22Rv1 (cell line): ENCODE measurements around the gene BMP4.

ENCODE experiments used
- H3K27ac ChIP-seq: fragments of 450-650 bp; 2 replicates; pipeline ENCODE4 v1.5.1; 2017
- ZFX ChIP-seq: fragments of 450-650 bp; IDR thresholded peaks from 2 replicates; pipeline ENCODE4 v1.6.1; 2017; ENCODE audit warnings: antibody characterized with exemption, borderline replicate concordance
- TF ChIP-seq, protein P1 (sequence below): fragments of 450-650 bp; IDR thresholded peaks from 2 replicates; pipeline ENCODE4 v1.5.1; 2017; ENCODE audit warnings: mild to moderate bottlenecking

Gene BMP4

DNA sequence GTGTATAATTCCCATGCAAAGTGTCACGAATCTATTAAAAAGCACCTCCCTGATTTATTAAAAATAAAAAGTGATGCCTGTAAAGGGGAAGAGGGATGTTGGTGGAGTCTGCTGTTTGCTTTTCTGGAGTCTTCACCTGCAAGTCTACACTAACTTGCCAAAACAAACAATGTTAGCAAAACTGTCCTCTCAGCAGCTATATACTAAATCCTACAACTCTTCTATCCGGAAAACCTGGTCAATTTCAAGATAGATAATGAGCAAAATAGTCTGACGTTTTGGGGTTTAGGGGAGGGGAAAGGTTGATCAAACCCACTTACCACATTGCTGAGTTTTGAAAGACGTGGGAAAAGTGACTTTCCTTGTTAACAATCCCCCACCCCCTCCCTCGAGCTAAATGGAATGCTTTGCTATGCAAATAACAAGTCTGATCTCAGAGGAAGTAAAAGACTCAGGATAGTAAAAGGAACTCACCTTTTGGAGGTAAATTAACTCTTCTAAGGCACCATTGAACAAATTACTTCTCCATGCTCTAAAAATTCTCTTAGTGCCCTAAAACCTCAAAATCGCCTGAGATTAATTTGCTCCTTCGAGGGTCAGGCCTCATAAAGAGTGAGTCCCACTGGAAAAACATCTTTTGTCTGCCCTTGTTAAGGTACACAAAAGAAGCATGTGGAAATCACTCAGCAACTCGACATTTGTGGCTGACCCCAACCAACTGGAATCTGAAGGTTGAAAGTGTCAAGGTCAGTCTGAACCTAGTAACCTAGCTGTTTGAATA lies 13.5 kb downstream of the BMP4 start:
- peak overlapping the region; percentile 51 for H3K27ac ChIP-seq
- no peak for TF ChIP-seq ZFX
- TF ChIP-seq, protein P1, sequence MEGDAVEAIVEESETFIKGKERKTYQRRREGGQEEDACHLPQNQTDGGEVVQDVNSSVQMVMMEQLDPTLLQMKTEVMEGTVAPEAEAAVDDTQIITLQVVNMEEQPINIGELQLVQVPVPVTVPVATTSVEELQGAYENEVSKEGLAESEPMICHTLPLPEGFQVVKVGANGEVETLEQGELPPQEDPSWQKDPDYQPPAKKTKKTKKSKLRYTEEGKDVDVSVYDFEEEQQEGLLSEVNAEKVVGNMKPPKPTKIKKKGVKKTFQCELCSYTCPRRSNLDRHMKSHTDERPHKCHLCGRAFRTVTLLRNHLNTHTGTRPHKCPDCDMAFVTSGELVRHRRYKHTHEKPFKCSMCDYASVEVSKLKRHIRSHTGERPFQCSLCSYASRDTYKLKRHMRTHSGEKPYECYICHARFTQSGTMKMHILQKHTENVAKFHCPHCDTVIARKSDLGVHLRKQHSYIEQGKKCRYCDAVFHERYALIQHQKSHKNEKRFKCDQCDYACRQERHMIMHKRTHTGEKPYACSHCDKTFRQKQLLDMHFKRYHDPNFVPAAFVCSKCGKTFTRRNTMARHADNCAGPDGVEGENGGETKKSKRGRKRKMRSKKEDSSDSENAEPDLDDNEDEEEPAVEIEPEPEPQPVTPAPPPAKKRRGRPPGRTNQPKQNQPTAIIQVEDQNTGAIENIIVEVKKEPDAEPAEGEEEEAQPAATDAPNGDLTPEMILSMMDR = no peak

DNA sequence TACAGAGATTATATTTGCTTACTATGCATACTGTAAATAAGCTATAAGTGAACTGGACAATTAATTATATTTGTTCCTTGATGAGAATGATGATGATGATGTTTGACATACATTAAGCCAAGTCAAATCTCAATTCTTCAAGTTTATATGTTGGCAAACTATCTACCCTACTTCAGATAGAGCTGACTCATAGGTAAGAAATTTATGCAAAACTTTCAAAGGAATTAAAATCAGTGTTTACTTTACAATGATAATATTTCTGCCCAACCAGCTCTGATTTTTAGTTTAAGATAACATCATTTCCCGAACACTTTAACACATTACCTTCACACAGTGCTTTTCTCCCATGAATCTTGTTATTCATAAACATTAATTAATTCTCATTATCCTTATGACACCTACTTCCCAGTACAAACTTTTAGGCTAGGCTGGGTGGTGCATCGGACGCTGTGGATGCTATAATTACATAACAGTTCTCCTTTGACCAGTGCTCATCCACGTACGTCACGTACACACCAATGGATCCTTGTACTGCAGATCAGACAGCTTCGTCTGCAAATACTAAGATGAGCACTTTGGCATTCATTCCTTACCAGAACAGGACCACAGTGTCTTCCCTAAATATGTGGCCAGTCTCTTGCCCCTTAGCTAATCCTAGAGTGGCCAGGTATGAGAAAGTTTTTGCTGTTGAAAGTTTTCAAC lies 18.3 kb downstream of the BMP4 start:
- TF ChIP-seq, protein P1 = no peak
- TF ChIP-seq ZFX = no peak
- no peak overlapping the region for H3K27ac ChIP-seq

DNA sequence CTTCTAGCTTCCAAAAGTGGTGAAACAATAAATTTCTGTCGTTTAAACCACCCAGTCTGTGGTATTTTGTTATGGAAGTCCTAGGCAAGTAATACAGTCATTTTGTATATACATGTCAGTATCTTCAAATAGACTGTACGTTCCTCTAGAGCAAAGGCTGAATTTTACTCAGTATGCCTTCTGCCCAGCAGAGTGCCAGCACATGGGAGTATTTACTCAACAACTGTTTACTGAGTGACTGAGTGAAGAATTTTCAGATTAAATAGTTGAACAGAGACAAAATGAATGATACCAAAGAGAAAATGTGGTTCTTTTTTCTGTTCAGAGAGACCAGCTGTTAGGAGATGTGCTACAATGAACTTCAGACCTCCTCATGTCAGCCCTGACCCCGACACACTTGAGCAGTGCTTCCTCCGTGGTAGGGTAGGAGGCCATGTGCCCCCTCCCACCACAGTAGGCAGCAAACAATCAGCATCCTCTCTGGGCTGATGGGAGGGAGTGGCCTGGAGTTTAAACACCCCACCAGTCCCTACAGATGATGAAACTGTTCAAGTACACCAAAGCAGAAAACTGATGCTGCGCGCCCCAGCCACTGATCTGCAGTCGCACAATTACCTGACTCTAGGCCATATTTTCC lies 21.7 kb downstream of the BMP4 start:
- H3K27ac ChIP-seq = no peak overlapping the region
- TF ChIP-seq ZFX = no peak
- TF ChIP-seq, protein P1 = no peak

DNA sequence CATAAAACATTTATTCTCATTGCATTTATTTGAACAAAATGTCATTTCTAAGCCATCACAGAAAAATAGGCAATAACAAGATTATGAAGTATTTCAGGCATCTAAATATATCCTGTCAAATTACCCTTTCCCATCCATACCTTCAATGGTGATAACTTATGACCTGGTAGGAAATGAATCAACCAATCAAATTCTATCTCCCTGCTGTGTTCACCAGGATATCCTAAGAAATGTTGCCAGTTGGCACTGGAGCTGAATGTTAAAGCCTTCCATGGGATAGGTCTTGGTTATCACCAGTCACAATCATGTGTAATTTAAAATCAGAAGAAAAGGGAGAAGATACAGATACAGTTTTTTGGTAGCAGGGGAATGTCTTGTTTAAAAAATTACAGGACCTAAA lies 23.7 kb downstream of the BMP4 start:
- no peak for TF ChIP-seq ZFX
- TF ChIP-seq, protein P1 = no peak
- no peak overlapping the region for H3K27ac ChIP-seq

DNA sequence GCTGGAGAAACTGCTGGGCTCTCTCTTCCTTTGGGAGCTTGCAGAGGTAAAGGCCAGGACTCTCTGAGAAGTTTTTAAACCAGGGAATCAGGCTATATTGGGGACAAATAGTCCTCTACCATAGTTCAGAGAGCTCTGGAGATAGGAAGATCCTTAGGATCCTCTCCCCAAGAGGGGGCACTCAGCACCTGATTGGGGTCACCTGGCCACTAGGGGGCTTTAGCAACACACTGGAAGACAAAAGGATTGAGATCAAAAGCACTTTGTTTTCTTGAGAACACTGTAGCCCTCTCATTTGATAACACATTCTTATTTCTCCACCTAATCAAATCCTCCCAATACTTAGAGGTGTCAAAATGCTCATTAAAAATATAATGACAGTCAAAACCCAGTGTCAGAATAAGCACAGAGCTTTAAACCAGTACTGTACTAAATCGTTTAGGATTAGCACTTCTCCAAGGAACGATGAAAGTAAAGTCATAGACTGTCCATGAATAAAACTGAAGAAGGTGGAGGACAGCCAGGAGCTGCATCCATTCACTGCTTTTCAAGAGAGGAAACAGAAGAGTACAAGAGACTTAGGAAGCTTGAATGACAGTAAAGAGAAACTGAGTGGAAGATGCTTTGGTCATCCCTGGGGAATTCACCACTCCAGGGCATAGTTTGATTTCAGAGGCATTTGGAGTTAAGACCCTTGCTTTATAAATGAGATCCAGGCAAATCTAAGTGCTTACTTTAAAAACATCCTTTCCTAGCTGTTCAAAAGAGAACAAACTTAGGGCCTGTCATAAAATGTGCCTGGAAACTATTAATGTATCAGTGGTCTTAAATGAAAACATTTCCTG lies 26.5 kb downstream of the BMP4 start:
- TF ChIP-seq, protein P1 = peak; percentile 82
- TF ChIP-seq ZFX = no peak
- H3K27ac ChIP-seq = no peak overlapping the region

DNA sequence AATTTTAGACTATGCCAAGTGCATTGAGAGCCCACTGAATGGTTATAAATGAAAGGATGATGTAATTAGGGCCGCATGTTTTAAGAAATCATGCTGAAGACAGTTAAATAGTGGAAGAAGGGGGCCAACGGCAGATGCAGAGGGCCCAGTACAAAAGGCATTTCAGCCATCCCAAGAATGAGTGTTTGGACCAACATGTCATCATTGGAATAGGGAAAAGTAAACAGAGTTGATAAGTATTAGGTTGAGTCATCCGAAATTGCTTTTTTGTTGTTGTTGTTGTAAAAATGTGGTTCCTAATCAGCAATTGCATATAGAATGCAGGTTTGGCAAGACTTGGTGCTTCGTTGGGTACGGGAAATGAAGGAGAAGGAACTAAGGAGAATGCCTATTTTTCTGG lies 29.5 kb downstream of the BMP4 start:
- TF ChIP-seq, protein P1 = no peak
- TF ChIP-seq ZFX = no peak
- H3K27ac ChIP-seq = no peak overlapping the region
